Breast epithelium (tissue), 3 donors: ENCODE data around the gene CHN1.
A peak's percentile ranks its signal among the peaks of the same experiment; 100 is the strongest.

ENCODE experiments used
- CTCF ChIP-seq, 3 donors: fragments of 450-650 bp; IDR thresholded peaks; one replicate each; pipeline ENCODE4 v1.5.1; 2016 to 2017; ENCODE audit warnings: antibody characterized with exemption in 3 of 3, mild to moderate bottlenecking in 3 of 3, moderate library complexity in 3 of 3
- POLR2AphosphoS5 ChIP-seq, 3 donors: sonication (generic); formaldehyde crosslinking; IDR thresholded peaks; one replicate each; pipeline ENCODE4 v1.6.1; 2017; ENCODE audit warnings: antibody characterized with exemption in 3 of 3

GRCh38 chr2:174778085-174778981 lies 226.8 kb downstream of the CHN1 start:
- TF ChIP-seq POLR2AphosphoS5 (IDR thresholded peaks at IDR 0.05) = peak; percentile 34 to 70 (median 47)
- TF ChIP-seq CTCF (IDR thresholded peaks at IDR 0.05) = no peak
